ENCODE results near the gene NDUFAF3. TPM values are rescaled to one million over a fixed set of nuclear protein-coding genes. Genes with fewer than 3 reads are reported as not detected.
A peak's percentile ranks its signal among the peaks of the same experiment; 100 is the strongest.

Gene NDUFAF3
- total RNA-seq, 1 experiment from 2014 or later = 36.8 TPM

DNA sequence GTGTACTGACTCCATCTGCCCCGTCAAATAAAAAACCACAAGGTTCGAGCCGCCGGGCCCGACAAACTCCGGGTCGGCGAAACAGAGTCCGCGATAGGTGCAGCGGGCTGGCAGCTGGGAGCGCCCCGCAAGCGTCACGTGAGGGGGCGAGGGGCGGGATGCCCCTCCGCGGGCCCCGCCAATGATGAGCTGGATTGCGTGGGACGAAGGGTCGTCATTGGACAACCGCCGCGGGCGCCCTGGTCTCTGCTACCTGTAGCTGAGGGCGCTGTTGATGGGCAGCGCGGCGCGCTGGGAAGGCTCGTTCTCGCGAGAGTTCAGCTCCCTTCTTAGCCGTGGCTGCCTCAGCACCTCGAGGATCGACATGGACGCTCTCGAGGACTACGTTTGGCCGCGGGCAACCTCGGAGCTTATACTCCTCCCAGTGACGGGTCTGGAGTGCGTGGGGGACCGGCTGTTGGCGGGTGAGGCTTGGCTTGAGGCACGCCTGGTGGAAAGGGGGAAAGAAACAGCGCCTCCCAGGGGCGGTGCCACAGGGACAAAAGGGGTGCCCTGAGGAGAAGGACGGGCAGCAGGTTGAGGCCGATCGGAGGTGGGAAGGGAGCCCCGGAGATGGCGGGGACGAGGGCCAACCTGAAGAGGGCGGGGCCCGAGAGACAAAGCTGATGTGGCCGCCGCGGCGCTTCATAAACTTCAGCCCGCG, 14.7 kb upstream of the NDUFAF3 start, which contains the start of gene WDR6 (continued):
- TF ChIP-seq STAT6 (CRISPR knock-in tag; conservative IDR thresholded peaks at IDR 0.05; ENCODE audit: low read depth) = 0 out of 2 replicates have a peak, but pooled peaks have one; percentile 21
- TF ChIP-seq ZBTB21 (CRISPR knock-in tag; IDR thresholded peaks at IDR 0.05; ENCODE audit: borderline replicate concordance) = peak; percentile 21; the same call in 1 of the 2 replicates
- TF ChIP-seq, protein P1, sequence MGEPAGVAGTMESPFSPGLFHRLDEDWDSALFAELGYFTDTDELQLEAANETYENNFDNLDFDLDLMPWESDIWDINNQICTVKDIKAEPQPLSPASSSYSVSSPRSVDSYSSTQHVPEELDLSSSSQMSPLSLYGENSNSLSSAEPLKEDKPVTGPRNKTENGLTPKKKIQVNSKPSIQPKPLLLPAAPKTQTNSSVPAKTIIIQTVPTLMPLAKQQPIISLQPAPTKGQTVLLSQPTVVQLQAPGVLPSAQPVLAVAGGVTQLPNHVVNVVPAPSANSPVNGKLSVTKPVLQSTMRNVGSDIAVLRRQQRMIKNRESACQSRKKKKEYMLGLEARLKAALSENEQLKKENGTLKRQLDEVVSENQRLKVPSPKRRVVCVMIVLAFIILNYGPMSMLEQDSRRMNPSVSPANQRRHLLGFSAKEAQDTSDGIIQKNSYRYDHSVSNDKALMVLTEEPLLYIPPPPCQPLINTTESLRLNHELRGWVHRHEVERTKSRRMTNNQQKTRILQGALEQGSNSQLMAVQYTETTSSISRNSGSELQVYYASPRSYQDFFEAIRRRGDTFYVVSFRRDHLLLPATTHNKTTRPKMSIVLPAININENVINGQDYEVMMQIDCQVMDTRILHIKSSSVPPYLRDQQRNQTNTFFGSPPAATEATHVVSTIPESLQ (CRISPR knock-in tag; IDR thresholded peaks at IDR 0.05) = no peak
- no peak for TF ChIP-seq ZNF317 (CRISPR knock-in tag; IDR thresholded peaks at IDR 0.05; ENCODE audit: borderline replicate concordance, low read depth)
- peak; percentile 13; the same call in 1 of the 2 replicates for TF ChIP-seq ZNF423 (CRISPR knock-in tag; IDR thresholded peaks at IDR 0.05)
- TF ChIP-seq GTF2I (CRISPR knock-in tag; conservative IDR thresholded peaks at IDR 0.05) = no peak
- TF ChIP-seq NFE2L1 (CRISPR knock-in tag; IDR thresholded peaks at IDR 0.05) = no peak
- TF ChIP-seq NR1H2 (CRISPR knock-in tag; IDR thresholded peaks at IDR 0.05) = no peak
- TF ChIP-seq SMAD4 (CRISPR knock-in tag; IDR thresholded peaks at IDR 0.05) = no peak
- TF ChIP-seq, protein P2, sequence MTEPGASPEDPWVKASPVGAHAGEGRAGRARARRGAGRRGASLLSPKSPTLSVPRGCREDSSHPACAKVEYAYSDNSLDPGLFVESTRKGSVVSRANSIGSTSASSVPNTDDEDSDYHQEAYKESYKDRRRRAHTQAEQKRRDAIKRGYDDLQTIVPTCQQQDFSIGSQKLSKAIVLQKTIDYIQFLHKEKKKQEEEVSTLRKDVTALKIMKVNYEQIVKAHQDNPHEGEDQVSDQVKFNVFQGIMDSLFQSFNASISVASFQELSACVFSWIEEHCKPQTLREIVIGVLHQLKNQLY (CRISPR knock-in tag; IDR thresholded peaks at IDR 0.05) = no peak
- TF ChIP-seq ZNF281 (CRISPR knock-in tag; IDR thresholded peaks at IDR 0.05) = peak; percentile 52; the same call in 1 of the 2 replicates
- TF ChIP-seq GABPB1 (CRISPR knock-in tag; IDR thresholded peaks at IDR 0.05) = peak; percentile 82
- no peak for TF ChIP-seq PRRX2 (CRISPR knock-in tag; IDR thresholded peaks at IDR 0.05)
- no peak for TF ChIP-seq ELF4 (CRISPR knock-in tag; IDR thresholded peaks at IDR 0.05; ENCODE audit: low read depth)
- peak; percentile 85; the same call in 1 of the 2 replicates for TF ChIP-seq ZNF232 (CRISPR knock-in tag; IDR thresholded peaks at IDR 0.05)
- TF ChIP-seq USF2 (CRISPR knock-in tag; IDR thresholded peaks at IDR 0.05) = peak; percentile 98
- TF ChIP-seq NR2C2 (CRISPR knock-in tag; IDR thresholded peaks at IDR 0.05) = no peak
- 0 out of 2 replicates have a peak, but pooled peaks have one; percentile 46 for TF ChIP-seq ZNF138 (CRISPR knock-in tag; conservative IDR thresholded peaks at IDR 0.05)
- 0 out of 2 replicates have a peak, but pooled peaks have one; percentile 37 for TF ChIP-seq CTCF (IDR thresholded peaks at IDR 0.05)
- peak; percentile 49; the same call in 1 of the 2 replicates for TF ChIP-seq MYBL2 (CRISPR knock-in tag; IDR thresholded peaks at IDR 0.05)
- TF ChIP-seq, protein P3, sequence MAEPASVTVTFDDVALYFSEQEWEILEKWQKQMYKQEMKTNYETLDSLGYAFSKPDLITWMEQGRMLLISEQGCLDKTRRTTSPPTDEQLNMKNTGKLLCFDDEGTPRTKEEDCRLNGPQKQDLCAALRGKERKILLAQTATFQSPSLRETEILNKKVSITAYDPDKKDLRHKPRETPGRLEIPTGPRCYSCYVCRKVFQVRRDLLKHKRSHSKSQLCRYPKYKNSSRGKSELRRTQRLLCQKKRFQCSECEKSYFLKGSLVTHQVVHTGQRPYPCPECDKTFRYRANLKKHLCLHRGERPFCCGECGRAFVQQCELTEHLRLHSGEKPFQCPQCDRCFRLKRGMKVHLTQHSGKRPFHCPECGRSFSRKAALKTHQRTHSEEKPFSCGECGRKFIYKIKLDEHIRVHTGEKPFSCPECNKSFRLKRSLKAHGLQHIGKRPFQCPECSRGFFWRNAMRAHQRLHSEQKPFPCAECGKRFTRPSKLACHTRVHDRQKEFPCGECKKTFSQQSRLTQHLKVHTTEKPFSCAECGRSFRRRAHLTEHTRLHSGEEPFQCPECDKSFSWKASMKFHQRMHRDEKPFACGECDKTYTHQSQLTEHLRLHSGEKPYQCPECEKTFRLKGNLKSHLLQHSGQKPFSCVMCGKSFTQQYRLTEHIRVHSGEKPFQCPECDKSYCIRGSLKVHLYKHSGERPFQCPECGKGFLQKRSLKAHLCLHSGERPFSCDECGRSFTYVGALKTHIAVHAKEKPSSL (CRISPR knock-in tag; conservative IDR thresholded peaks at IDR 0.05) = no peak
- no peak for TF ChIP-seq HMGA2 (CRISPR knock-in tag; IDR thresholded peaks at IDR 0.05)
- TF ChIP-seq MXD4 (CRISPR knock-in tag; IDR thresholded peaks at IDR 0.05; ENCODE audit: borderline replicate concordance) = no peak
- TF ChIP-seq EMX1 (CRISPR knock-in tag; IDR thresholded peaks at IDR 0.05) = peak; percentile 46; the same call in 1 of the 2 replicates
- no peak for TF ChIP-seq CDX4 (CRISPR knock-in tag; IDR thresholded peaks at IDR 0.05; ENCODE audit: borderline replicate concordance)
